Measurements from ENCODE around the gene PALD1.

Gene PALD1

GRCh38 chr10:70458329-70459060, 20.1 kb upstream of the PALD1 start:
- peak overlapping the region; percentile 27 for H3K4me3 ChIP-seq (ENCODE audit: low read length)
- TF ChIP-seq CTCF (conservative IDR thresholded peaks at IDR 0.05; ENCODE audit: low read depth, low read length), result no peak
- DNase-seq (ENCODE audit: low read depth), result peak; percentile 55

- TF ChIP-seq CTCF (conservative IDR thresholded peaks at IDR 0.05; ENCODE audit: low read depth, low read length), result no peak
- no peak overlapping the region for H3K4me3 ChIP-seq (ENCODE audit: low read length)
- DNase-seq (ENCODE audit: low read depth), result no peak
These were observed 19.4 kb upstream of the PALD1 start for GRCh38 chr10:70459061-70459773.

- no peak for DNase-seq (ENCODE audit: low read depth)
- no peak overlapping the region for H3K4me3 ChIP-seq (ENCODE audit: low read length)
- no peak for TF ChIP-seq CTCF (conservative IDR thresholded peaks at IDR 0.05; ENCODE audit: low read depth, low read length)
These were observed 18.6 kb upstream of the PALD1 start for GRCh38 chr10:70459774-70460490.

- no peak overlapping the region for H3K4me3 ChIP-seq (ENCODE audit: low read length)
- no peak for DNase-seq (ENCODE audit: low read depth)
- TF ChIP-seq CTCF (conservative IDR thresholded peaks at IDR 0.05; ENCODE audit: low read depth, low read length), result peak; percentile 89
These were observed 16.9 kb upstream of the PALD1 start for GRCh38 chr10:70461397-70462348.

- no peak for TF ChIP-seq CTCF (conservative IDR thresholded peaks at IDR 0.05; ENCODE audit: low read depth, low read length)
- no peak for DNase-seq (ENCODE audit: low read depth)
- no peak overlapping the region for H3K4me3 ChIP-seq (ENCODE audit: low read length)
These were observed 16.1 kb upstream of the PALD1 start for GRCh38 chr10:70462349-70462984.

- DNase-seq (ENCODE audit: low read depth), result no peak
- no peak for TF ChIP-seq CTCF (conservative IDR thresholded peaks at IDR 0.05; ENCODE audit: low read depth, low read length)
- H3K4me3 ChIP-seq (ENCODE audit: low read length), result no peak overlapping the region
These were observed 13.3 kb upstream of the PALD1 start for GRCh38 chr10:70465278-70465677.

Measured in retinal pigment epithelial cell (primary cell).